Muscle layer of duodenum (tissue), 2 donors: ENCODE results near the gene VEGFB.

Experiments used
- H3K27ac ChIP-seq: one replicate; pipeline ENCODE4 v1.7.0; 2013; ENCODE audit warnings: mild to moderate bottlenecking, low read length
- H3K27me3 ChIP-seq: one replicate; pipeline ENCODE4 v1.7.0; 2013; ENCODE audit warnings: low read depth, mild to moderate bottlenecking, control low read depth, low read length
- H3K36me3 ChIP-seq, 2 donors: one replicate each; pipeline ENCODE4 v1.7.0; 2013; ENCODE audit warnings: low read length in 2 of 2, control low read depth in 1 of 2, mild to moderate bottlenecking in 1 of 2; ENCODE audit not compliant: insufficient read depth in 2 of 2, control insufficient read depth in 1 of 2
- H3K4me1 ChIP-seq, 2 donors: one replicate each; pipeline ENCODE4 v1.7.0; 2013; ENCODE audit warnings: low read length in 2 of 2, mild to moderate bottlenecking in 2 of 2, control low read depth in 1 of 2, moderate library complexity in 1 of 2; ENCODE audit not compliant: insufficient read depth in 2 of 2, control insufficient read depth in 1 of 2
- H3K4me3 ChIP-seq, 2 donors: one replicate each; pipeline ENCODE4 v1.7.0; 2013; ENCODE audit warnings: low read length in 2 of 2, low read depth in 1 of 2, mild to moderate bottlenecking in 1 of 2
- H3K9me3 ChIP-seq, 2 donors: one replicate each; pipeline ENCODE4 v1.7.0; 2013; ENCODE audit warnings: low read length in 2 of 2, control low read depth in 1 of 2, mild to moderate bottlenecking in 1 of 2; ENCODE audit not compliant: control insufficient read depth in 1 of 2
- donor health status: healthy.

Gene VEGFB

DNA sequence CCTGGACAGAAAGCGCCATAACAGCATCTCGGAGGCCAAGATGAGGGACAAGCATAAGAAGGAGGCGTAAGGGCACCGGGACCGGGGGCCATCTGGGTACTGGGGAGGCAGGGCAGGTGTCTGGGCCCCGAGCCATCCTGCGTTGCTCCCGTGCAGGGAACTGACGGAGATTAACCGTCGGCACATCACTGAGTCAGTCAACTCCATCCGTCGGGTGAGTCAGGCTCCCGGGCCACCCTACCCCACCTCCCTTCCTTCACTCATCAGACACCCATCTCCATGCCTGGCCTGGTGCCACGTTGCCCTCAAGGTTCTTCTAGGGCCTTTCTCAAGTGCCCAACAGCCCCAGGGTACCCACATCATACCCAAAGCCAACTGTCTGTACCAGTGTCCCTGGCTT is 32.0 kb downstream of the VEGFB start:
- Histone ChIP-seq H3K9me3 (no peaks in the 10 kb centered on the region), H3K36me3 (peaks cover 27 to 38% of the 10 kb centered on the region in 2 donors), H3K27ac (no peak overlapping the region), H3K4me1 (peaks cover 13 to 14% of the 10 kb centered on the region in 2 donors), H3K27me3 (no peaks in the 10 kb centered on the region), H3K4me3 (no peak overlapping the region)

DNA sequence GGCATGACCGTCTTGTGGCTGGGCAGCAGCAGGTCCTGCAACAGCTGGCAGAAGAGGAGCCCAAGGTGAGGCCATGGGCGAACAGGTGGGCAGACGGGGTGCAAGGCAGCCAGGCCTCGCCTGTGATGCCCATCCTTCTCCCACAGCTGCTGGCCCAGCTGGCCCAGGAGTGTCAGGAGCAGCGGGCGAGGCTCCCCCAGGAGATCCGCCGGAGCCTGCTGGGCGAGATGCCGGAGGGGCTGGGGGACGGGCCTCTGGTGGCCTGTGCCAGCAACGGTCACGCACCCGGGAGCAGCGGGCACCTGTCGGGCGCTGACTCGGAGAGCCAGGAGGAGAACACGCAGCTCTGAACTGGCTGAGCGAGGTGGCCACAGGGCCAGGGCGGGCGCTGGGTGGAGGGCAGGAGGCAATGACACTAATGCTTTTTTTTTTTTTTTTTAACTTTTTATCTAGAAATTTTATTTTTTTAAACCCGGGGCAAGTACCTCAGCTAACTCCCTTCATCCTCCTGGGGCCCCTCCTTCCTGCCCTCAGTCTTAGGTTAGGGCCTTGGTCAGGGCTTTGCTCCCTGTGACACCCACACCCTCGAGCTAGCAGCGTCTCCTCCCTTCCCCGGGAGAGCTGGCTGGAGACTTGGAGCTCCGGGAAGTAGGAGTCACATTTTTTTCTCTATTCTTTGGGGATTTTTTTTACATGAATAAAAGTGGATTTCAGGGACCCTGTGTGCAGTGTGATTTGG is 33.0 kb downstream of the VEGFB start:
- H3K4me3 ChIP-seq = no peak overlapping the region
- peaks cover 27% of the 10 kb centered on the region in 2 donors for H3K36me3 ChIP-seq
- H3K9me3 ChIP-seq = no peaks in the 10 kb centered on the region
- no peaks in the 10 kb centered on the region for H3K27me3 ChIP-seq
- H3K4me1 ChIP-seq = peaks cover 14 to 20% of the 10 kb centered on the region in 2 donors
- H3K27ac ChIP-seq = peak overlapping the region; percentile 83

DNA sequence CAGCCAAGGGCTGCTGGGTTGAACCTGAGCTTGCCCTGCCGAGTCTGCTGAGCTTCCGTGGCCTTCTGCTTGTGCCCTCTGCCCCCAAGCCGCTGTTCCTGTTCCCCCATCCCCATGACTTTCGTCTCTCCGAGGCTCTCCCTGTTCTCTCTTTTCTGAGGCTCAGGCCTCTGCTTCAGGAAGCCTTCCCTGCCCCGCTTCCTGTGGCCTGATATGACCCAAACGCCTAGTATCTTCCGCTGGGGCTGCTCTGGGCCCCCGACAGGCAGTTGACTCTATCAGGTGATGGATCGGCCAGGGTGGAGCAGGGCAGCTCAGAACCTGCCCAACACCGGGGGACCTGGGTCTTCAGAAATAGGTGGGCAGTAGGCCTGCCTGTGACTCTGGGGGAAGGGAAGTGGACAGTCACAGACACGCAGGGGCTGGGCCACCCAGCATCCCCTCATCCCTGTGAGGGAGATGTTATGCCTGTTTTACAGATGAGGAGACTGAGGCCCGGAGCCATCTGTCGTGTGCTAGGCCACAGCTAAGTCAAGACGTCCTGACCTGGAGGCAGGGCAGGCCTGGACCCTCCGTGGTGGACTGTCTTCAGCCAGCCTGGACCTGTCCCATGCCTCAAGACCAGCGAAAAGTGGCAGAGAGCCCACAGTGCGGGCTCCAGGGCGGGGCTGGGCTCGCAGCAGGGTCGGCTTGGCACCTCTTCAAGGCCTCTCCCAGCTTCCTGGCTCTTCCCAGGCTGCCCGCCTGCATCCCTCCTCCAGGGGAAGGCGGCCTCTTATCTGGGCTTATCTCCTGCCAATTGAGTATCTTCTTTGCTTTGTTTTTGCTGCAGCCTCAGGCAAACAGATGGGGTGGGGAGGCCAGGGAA is 33.9 kb downstream of the VEGFB start:
- Histone ChIP-seq H3K36me3 (peaks cover 19 to 24% of the 10 kb centered on the region in 2 donors), H3K4me1 (peaks cover 14 to 22% of the 10 kb centered on the region in 2 donors), H3K27ac (peak overlapping the region; percentile 83), H3K4me3 (peak overlapping the region; percentile 60 to 71), H3K27me3 (no peaks in the 10 kb centered on the region), H3K9me3 (no peaks in the 10 kb centered on the region)

DNA sequence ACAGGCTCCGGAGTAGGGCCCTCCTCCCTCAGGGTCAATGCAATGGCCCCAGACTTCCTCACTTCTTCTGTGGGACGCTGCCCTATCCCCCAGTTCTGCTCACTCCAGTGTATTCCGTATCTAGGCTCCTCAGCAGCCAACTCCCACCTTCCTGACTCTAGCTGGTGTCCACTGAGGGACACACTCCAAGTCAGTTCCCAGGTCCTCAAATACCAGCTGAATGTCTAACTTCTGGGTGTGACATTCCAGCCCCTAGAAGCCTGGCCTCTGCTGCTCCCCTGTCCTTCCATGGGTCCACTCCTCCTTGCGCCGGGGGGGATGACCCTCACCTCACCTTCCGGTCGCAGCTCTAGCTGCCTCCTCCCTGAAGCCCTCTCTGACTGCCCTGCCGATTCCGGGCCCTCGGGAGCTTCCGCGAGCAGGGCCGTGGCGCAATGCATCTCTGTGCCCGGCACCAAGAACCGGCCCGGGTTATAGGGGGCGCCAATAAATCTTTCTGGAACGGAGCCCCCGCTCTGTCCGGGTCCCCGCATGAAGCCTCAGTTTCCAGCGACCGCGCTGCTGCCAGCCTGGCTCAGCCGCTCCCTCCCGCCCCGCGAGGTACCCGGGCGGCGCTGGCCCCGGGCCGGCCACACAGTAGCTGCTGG is 34.6 kb downstream of the VEGFB start:
- H3K27ac ChIP-seq = peak overlapping the region; percentile 83
- H3K9me3 ChIP-seq = no peaks in the 10 kb centered on the region
- peaks cover 13 to 16% of the 10 kb centered on the region in 2 donors for H3K36me3 ChIP-seq
- peak overlapping the region; percentile 60 to 71 for H3K4me3 ChIP-seq
- no peaks in the 10 kb centered on the region for H3K27me3 ChIP-seq
- peaks cover 14 to 22% of the 10 kb centered on the region in 2 donors for H3K4me1 ChIP-seq

DNA sequence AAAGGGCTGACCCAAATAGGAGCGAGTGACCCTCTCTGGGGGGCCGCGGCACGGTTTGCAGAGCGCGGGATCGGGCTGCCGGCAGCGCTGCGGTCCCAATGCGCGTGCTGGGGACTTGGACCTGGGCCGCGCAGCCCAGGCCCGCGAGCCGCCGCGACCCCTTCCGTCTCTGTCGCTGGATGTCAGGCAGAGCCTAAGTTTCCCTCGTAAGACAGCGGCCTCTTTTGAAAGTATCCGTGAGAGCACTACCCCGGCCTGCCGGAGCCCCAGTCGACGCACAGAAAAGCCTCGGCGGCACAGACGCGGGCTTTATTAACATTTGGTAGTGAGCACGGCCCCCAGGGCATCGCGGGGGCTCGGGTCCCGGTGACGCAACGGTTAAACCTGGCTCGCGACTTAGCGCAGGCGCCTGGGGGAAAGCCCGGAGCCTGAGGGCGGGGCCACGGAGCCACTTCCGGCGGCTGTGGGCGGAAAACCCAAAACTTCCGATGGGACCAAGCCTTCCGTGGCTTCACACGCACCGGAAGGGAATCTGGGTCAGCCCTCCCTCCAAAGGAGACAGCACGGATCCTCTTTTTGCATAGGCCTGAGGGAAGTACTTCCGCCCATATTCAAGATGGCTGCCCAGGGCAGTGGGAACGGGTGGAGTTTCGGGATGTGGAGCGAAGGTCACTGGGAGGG is 35.3 kb downstream of the VEGFB start:
- peaks cover 14 to 22% of the 10 kb centered on the region in 2 donors for H3K4me1 ChIP-seq

DNA sequence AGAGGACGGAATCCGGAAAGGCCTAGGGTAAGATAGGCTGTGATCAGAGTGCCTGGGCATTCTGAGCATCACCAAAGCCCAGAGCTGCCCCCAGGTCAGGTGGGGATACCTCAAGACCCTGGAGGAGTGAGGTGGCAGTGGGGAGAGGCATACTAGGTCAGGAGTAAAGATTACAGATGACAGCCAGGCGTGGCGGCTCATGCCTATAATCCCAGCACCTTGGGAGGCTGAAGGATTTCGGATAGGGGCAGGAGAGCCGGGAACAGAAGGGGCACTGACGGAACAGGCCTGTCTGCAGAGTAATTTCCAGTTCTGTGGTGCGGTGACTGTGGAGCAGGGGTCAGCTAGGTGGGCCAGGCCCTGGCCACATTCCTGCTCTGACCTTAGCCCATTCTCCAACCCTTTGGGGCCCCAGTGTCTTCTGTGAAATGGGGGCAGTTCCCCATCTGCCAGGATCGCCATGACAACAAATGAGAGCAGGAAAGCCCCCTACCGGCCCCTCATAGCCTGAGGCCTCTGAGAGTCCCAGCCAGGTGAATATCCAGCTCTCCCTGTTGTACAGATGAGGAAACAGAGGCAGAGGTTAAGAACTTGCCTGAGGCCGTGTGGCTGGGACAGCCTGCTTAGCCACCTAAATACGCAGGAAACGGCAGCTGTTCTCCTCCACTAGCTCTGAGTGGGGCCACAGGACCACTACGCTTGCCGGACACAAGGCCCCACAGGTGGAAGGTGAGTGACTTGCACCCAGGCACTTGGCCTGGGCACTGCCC is 40.8 kb downstream of the VEGFB start:
- Histone ChIP-seq H3K27me3 (no peaks in the 10 kb centered on the region), H3K9me3 (no peaks in the 10 kb centered on the region), H3K36me3 (peaks cover 5 to 36% of the 10 kb centered on the region in 2 donors), H3K4me1 (peaks cover 0 to 9% of the 10 kb centered on the region in 2 donors), H3K27ac (no peak overlapping the region), H3K4me3 (no peak overlapping the region)

More for the DNA sequence above, 35.3 kb downstream of the VEGFB start:
- H3K27ac ChIP-seq = peak overlapping the region; percentile 98
- no peaks in the 10 kb centered on the region for H3K27me3 ChIP-seq
- H3K9me3 ChIP-seq = no peaks in the 10 kb centered on the region
- peaks cover 13% of the 10 kb centered on the region in 2 donors for H3K36me3 ChIP-seq
- peak overlapping the region; percentile 71 to 88 for H3K4me3 ChIP-seq

DNA sequence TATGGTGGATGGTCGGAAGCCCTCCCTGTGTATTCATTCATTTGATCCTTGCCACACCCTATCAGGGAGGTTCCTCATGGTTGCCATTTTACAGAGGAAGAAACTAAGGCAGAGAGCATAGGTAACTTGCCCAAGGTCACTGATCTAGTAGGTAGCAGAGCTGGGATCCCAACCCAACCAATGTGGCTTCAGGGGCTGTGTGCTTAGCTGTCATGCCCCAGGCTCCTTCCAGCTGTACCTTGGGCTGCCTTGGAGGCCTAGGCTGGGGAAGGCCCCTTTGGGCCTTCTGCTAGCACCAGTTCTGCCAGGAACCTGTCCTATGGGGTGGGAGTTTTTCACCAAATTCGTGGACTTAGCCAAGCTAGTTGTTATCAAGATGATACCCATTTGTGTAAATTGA is 41.5 kb downstream of the VEGFB start:
- Histone ChIP-seq H3K27me3 (no peaks in the 10 kb centered on the region), H3K4me1 (peaks cover 0 to 9% of the 10 kb centered on the region in 2 donors), H3K4me3 (no peak overlapping the region), H3K9me3 (no peaks in the 10 kb centered on the region), H3K27ac (no peak overlapping the region), H3K36me3 (peaks cover 5 to 36% of the 10 kb centered on the region in 2 donors)

DNA sequence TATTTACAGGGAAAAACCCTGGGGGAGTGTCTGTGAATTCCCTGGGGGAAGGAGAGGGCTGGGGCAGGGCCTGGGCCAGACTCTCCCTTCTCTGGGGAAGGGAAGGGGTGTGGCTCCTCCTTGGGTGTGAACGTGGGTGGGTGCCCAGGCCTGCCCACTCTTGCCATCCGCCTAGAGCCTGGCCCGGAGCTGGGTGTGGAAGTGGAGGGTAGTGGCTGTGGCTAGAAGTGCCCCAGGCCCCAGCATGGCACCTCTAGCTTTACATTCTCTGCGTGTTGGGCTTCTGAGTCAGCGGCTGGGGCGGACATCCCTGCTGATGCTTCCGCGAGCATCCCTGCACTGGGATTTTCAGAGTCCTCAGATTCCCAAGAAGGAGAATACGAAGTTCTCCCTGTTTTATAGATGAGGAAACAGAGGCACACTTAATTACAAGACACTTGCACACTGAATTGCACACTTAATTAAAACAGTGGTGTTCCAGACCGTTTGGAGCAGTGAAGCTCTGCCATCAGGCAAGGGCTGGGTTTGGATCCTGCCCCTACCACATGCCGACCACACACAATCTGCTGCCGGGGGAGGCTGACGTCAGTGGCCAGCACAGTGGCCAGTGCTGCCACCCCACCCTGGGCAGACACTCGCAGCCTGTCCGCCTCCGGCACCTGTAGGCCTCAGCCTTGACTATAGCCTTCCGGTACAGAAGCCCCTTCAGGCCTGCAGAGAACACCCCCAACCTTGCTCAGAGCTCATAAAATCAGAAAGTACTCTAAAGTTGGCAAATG is 42.5 kb downstream of the VEGFB start:
- H3K4me3 ChIP-seq = no peak overlapping the region

DNA sequence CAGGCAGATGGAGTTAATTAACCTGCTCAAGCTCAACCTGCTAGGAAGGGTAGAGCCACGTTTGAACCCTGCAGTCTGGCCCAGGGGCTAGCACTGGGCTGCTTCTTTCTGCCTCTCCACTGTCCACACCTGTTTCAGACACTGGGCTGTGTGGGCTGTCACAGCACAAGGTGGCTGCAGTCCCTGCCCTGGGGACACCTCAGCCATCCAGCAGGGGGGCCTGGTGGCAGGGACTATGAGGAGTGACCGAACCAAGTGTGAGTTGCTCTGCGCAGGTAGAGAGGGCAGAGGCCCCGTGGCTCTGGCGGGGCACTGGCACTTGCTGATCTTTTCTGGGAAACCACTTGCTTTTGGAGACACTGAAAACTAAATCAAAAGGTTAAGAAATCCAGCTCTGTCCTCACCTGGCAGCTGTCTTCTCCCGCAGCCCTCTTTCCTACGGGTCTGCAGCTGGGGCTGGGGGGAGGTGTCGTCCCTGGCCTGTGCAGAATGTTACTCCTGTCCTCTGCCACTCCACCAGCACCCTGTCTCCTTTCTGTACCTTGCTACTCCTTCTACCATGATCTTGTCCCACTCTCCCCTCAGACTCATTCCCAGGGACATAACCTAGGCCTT is 44.3 kb downstream of the VEGFB start:
- no peak overlapping the region for H3K4me3 ChIP-seq
- H3K4me1 ChIP-seq = peaks cover 0 to 9% of the 10 kb centered on the region in 2 donors
- no peak overlapping the region for H3K27ac ChIP-seq
- no peaks in the 10 kb centered on the region for H3K27me3 ChIP-seq
- peaks cover 5 to 43% of the 10 kb centered on the region in 2 donors for H3K36me3 ChIP-seq
- no peaks in the 10 kb centered on the region for H3K9me3 ChIP-seq

More for the DNA sequence above, 42.5 kb downstream of the VEGFB start:
- H3K4me1 ChIP-seq = peaks cover 0 to 7% of the 10 kb centered on the region in 2 donors
- peaks cover 5 to 36% of the 10 kb centered on the region in 2 donors for H3K36me3 ChIP-seq
- H3K27ac ChIP-seq = no peak overlapping the region
- H3K27me3 ChIP-seq = no peaks in the 10 kb centered on the region
- no peaks in the 10 kb centered on the region for H3K9me3 ChIP-seq
